ENCODE measurements around the gene GPR26. TPM values are rescaled to one million over a fixed set of nuclear protein-coding genes. Genes with fewer than 3 reads are reported as not detected.

Gene GPR26
- total RNA-seq, 4 donors from 2014 or later: not detected

GRCh38 chr10:123651421-123652047 is 14.6 kb upstream of the GPR26 start:
- ATAC-seq (no peak), DNase-seq (no peak)
- Histone ChIP-seq H3K4me3 (no peak overlapping the region), H3K27me3 (peaks cover 0 to 3% (median 0%) of the 10 kb centered on the region in 3 donors), H3K27ac (no peak overlapping the region), H3K36me3 (no peaks in the 10 kb centered on the region), H3K4me1 (no peaks in the 10 kb centered on the region), H3K9me3 (no peaks in the 10 kb centered on the region)
- intact Hi-C loops (cut with DNase I; ENCODE audit: low total_unique reads) (no loop called here), in situ Hi-C loops (cut with MboI; ENCODE audit: low sequenced_read_pairs in 4 of 4) (no loop called here)
- TF ChIP-seq CTCF (IDR thresholded peaks at IDR 0.05 in 4 of 5, conservative IDR thresholded peaks at IDR 0.05 in 1 of 5) (no peak), POLR2A (IDR thresholded peaks at IDR 0.05) (no peak)

- H3K36me3 ChIP-seq: no peaks in the 10 kb centered on the region
- ATAC-seq: no peak
- no peak for TF ChIP-seq CTCF (IDR thresholded peaks at IDR 0.05 in 4 of 5, conservative IDR thresholded peaks at IDR 0.05 in 1 of 5)
- TF ChIP-seq POLR2A (IDR thresholded peaks at IDR 0.05): no peak
- DNase-seq: no peak
- intact Hi-C loops (cut with DNase I; ENCODE audit: low total_unique reads) (no loop called here), in situ Hi-C loops (cut with MboI; ENCODE audit: low sequenced_read_pairs in 4 of 4) (no loop called here)
- no peaks in the 10 kb centered on the region for H3K4me1 ChIP-seq
- H3K4me3 ChIP-seq: no peak overlapping the region
- peaks cover 0 to 2% (median 0%) of the 10 kb centered on the region in 3 donors for H3K27me3 ChIP-seq
- H3K27ac ChIP-seq: no peak overlapping the region
- H3K9me3 ChIP-seq: no peaks in the 10 kb centered on the region
Measured at GRCh38 chr10:123655751-123656150, 10.4 kb upstream of the GPR26 start.

GRCh38 chr10:123663522-123663921 is 2.6 kb upstream of the GPR26 start:
- H3K9me3 ChIP-seq: no peaks in the 10 kb centered on the region
- no peak overlapping the region for H3K4me3 ChIP-seq
- TF ChIP-seq CTCF (IDR thresholded peaks at IDR 0.05 in 4 of 5, conservative IDR thresholded peaks at IDR 0.05 in 1 of 5) (no peak), POLR2A (IDR thresholded peaks at IDR 0.05) (no peak)
- in situ Hi-C loops (cut with MboI; ENCODE audit: low sequenced_read_pairs in 4 of 4): no loop called here
- no peaks in the 10 kb centered on the region for H3K36me3 ChIP-seq
- DNase-seq: no peak
- no peak for ATAC-seq
- peaks cover 8 to 20% (median 16%) of the 10 kb centered on the region in 3 donors for H3K27me3 ChIP-seq
- H3K27ac ChIP-seq: no peak overlapping the region
- no peaks in the 10 kb centered on the region for H3K4me1 ChIP-seq
- intact Hi-C loops (cut with DNase I; ENCODE audit: low total_unique reads): no loop called here

- in situ Hi-C loops (cut with MboI; ENCODE audit: low sequenced_read_pairs in 4 of 4): no loop called here
Measured at GRCh38 chr10:123665491-123666286, 466 bp upstream of the GPR26 start.

More at GRCh38 chr10:123665491-123666286, 466 bp upstream of the GPR26 start:
- no peak overlapping the region for H3K27ac ChIP-seq
- H3K9me3 ChIP-seq: no peaks in the 10 kb centered on the region
- DNase-seq (no peak), ATAC-seq (no peak)
- TF ChIP-seq POLR2A (IDR thresholded peaks at IDR 0.05) (no peak), CTCF (IDR thresholded peaks at IDR 0.05 in 4 of 5, conservative IDR thresholded peaks at IDR 0.05 in 1 of 5) (no peak)
- H3K27me3 ChIP-seq: peaks cover 10 to 20% (median 16%) of the 10 kb centered on the region in 3 donors
- intact Hi-C loops (cut with DNase I; ENCODE audit: low total_unique reads): no loop called here
- H3K4me1 ChIP-seq: no peaks in the 10 kb centered on the region
- H3K36me3 ChIP-seq: no peaks in the 10 kb centered on the region
- H3K4me3 ChIP-seq: no peak overlapping the region

Data from gastrocnemius medialis (tissue), 4 donors.